Muscle layer of colon (tissue), 2 donors: ENCODE measurements around the gene DMBT1.

Source experiments
- H3K27ac ChIP-seq: one replicate; pipeline ENCODE4 v1.7.0; 2013; ENCODE audit warnings: low read depth, mild to moderate bottlenecking, low read length, moderate library complexity
- H3K27me3 ChIP-seq, 2 donors: one replicate each; pipeline ENCODE4 v1.7.0; 2013; ENCODE audit warnings: low read length in 2 of 2, mild to moderate bottlenecking in 2 of 2; ENCODE audit not compliant: insufficient read depth in 2 of 2, control insufficient read depth in 1 of 2
- H3K36me3 ChIP-seq: one replicate; pipeline ENCODE4 v1.7.0; 2013; ENCODE audit warnings: mild to moderate bottlenecking, low read length; ENCODE audit not compliant: insufficient read depth
- H3K4me1 ChIP-seq: one replicate; pipeline ENCODE4 v1.7.0; 2013; ENCODE audit warnings: mild to moderate bottlenecking, low read length; ENCODE audit not compliant: insufficient read depth
- H3K4me3 ChIP-seq, 2 donors: one replicate each; pipeline ENCODE4 v1.7.0; 2013; ENCODE audit warnings: low read length in 2 of 2, low read depth in 1 of 2, mild to moderate bottlenecking in 1 of 2, moderate library complexity in 1 of 2
- H3K9ac ChIP-seq: one replicate; pipeline ENCODE4 v1.7.0; 2013; ENCODE audit warnings: low read length
- H3K9me3 ChIP-seq: one replicate; pipeline ENCODE4 v1.7.0; 2013; ENCODE audit warnings: mild to moderate bottlenecking, low read length
- donor health status: abdominal sarcoma.
- donor health status: Adenocarcinoma of cecum.

Gene DMBT1

GRCh38 chr10:122663516-122664130 lies 103.1 kb downstream of the DMBT1 start:
- no peaks in the 10 kb centered on the region for H3K4me1 ChIP-seq
- no peak overlapping the region for H3K4me3 ChIP-seq
- H3K27me3 ChIP-seq = no peaks in the 10 kb centered on the region
- H3K9me3 ChIP-seq = no peaks in the 10 kb centered on the region
- H3K9ac ChIP-seq = no peak overlapping the region
- H3K27ac ChIP-seq = no peak overlapping the region
- H3K36me3 ChIP-seq = no peaks in the 10 kb centered on the region

GRCh38 chr10:122664501-122664900 lies 103.9 kb downstream of the DMBT1 start:
- Histone ChIP-seq H3K27ac (no peak overlapping the region), H3K9me3 (no peaks in the 10 kb centered on the region), H3K9ac (no peak overlapping the region), H3K4me3 (no peak overlapping the region), H3K4me1 (no peaks in the 10 kb centered on the region), H3K36me3 (no peaks in the 10 kb centered on the region), H3K27me3 (no peaks in the 10 kb centered on the region)

- Histone ChIP-seq H3K36me3 (no peaks in the 10 kb centered on the region), H3K9me3 (no peaks in the 10 kb centered on the region), H3K4me3 (no peak overlapping the region), H3K27me3 (no peaks in the 10 kb centered on the region), H3K4me1 (no peaks in the 10 kb centered on the region), H3K27ac (no peak overlapping the region), H3K9ac (no peak overlapping the region)
Measured at GRCh38 chr10:122665329-122665860, 104.8 kb downstream of the DMBT1 start.

- H3K4me3 ChIP-seq = no peak overlapping the region
- H3K9me3 ChIP-seq = no peaks in the 10 kb centered on the region
Measured at GRCh38 chr10:122665946-122666345, 105.4 kb downstream of the DMBT1 start.

GRCh38 chr10:122669045-122669444 lies 108.5 kb downstream of the DMBT1 start:
- peaks cover 11% of the 10 kb centered on the region for H3K4me1 ChIP-seq
- H3K9me3 ChIP-seq = no peaks in the 10 kb centered on the region
- H3K4me3 ChIP-seq = no peak overlapping the region
- H3K27me3 ChIP-seq = no peaks in the 10 kb centered on the region
- H3K27ac ChIP-seq = no peak overlapping the region
- H3K36me3 ChIP-seq = no peaks in the 10 kb centered on the region
- no peak overlapping the region for H3K9ac ChIP-seq

More at GRCh38 chr10:122665946-122666345, 105.4 kb downstream of the DMBT1 start:
- Histone ChIP-seq H3K27ac (no peak overlapping the region), H3K4me1 (no peaks in the 10 kb centered on the region), H3K27me3 (no peaks in the 10 kb centered on the region), H3K9ac (no peak overlapping the region), H3K36me3 (no peaks in the 10 kb centered on the region)

- H3K4me3 ChIP-seq = no peak overlapping the region
- H3K27me3 ChIP-seq = no peaks in the 10 kb centered on the region
- H3K4me1 ChIP-seq = peaks cover 11% of the 10 kb centered on the region
- H3K9ac ChIP-seq = no peak overlapping the region
- H3K36me3 ChIP-seq = no peaks in the 10 kb centered on the region
- H3K27ac ChIP-seq = no peak overlapping the region
- no peaks in the 10 kb centered on the region for H3K9me3 ChIP-seq
Measured at GRCh38 chr10:122669842-122670241, 109.3 kb downstream of the DMBT1 start.

- Histone ChIP-seq H3K27me3 (no peaks in the 10 kb centered on the region), H3K27ac (no peak overlapping the region), H3K4me3 (no peak overlapping the region), H3K9me3 (no peaks in the 10 kb centered on the region), H3K36me3 (no peaks in the 10 kb centered on the region), H3K9ac (no peak overlapping the region), H3K4me1 (peaks cover 11% of the 10 kb centered on the region)
Measured at GRCh38 chr10:122671355-122671754, 110.8 kb downstream of the DMBT1 start.

- no peaks in the 10 kb centered on the region for H3K36me3 ChIP-seq
- no peak overlapping the region for H3K27ac ChIP-seq
- H3K4me1 ChIP-seq = peaks cover 11% of the 10 kb centered on the region
- no peak overlapping the region for H3K9ac ChIP-seq
- H3K4me3 ChIP-seq = no peak overlapping the region
- no peaks in the 10 kb centered on the region for H3K27me3 ChIP-seq
- no peaks in the 10 kb centered on the region for H3K9me3 ChIP-seq
Measured at GRCh38 chr10:122672655-122673054, 112.1 kb downstream of the DMBT1 start.

- Histone ChIP-seq H3K4me3 (no peak overlapping the region), H3K4me1 (peaks cover 11% of the 10 kb centered on the region), H3K27ac (peak overlapping the region; percentile 6), H3K27me3 (no peaks in the 10 kb centered on the region), H3K9ac (no peak overlapping the region), H3K9me3 (no peaks in the 10 kb centered on the region), H3K36me3 (no peaks in the 10 kb centered on the region)
Measured at GRCh38 chr10:122673269-122673668, 112.7 kb downstream of the DMBT1 start.

GRCh38 chr10:122673731-122674130 lies 113.2 kb downstream of the DMBT1 start:
- H3K27ac ChIP-seq = no peak overlapping the region
- H3K9ac ChIP-seq = no peak overlapping the region
- H3K9me3 ChIP-seq = no peaks in the 10 kb centered on the region
- peaks cover 11% of the 10 kb centered on the region for H3K4me1 ChIP-seq
- H3K27me3 ChIP-seq = no peaks in the 10 kb centered on the region
- no peaks in the 10 kb centered on the region for H3K36me3 ChIP-seq
- H3K4me3 ChIP-seq = no peak overlapping the region

- H3K36me3 ChIP-seq = no peaks in the 10 kb centered on the region
- H3K9me3 ChIP-seq = no peaks in the 10 kb centered on the region
- no peak overlapping the region for H3K4me3 ChIP-seq
- peaks cover 11% of the 10 kb centered on the region for H3K4me1 ChIP-seq
- no peak overlapping the region for H3K9ac ChIP-seq
- H3K27ac ChIP-seq = no peak overlapping the region
- no peaks in the 10 kb centered on the region for H3K27me3 ChIP-seq
Measured at GRCh38 chr10:122674781-122675180, 114.2 kb downstream of the DMBT1 start.

GRCh38 chr10:122675278-122675677 lies 114.7 kb downstream of the DMBT1 start:
- H3K4me1 ChIP-seq = peaks cover 11% of the 10 kb centered on the region
- H3K36me3 ChIP-seq = no peaks in the 10 kb centered on the region
- H3K9ac ChIP-seq = no peak overlapping the region
- H3K27me3 ChIP-seq = no peaks in the 10 kb centered on the region
- H3K4me3 ChIP-seq = no peak overlapping the region
- no peak overlapping the region for H3K27ac ChIP-seq
- no peaks in the 10 kb centered on the region for H3K9me3 ChIP-seq
